SK-N-SH (cell line): ENCODE measurements around the gene MSL1. TPM values are rescaled to one million over a fixed set of nuclear protein-coding genes. Genes with fewer than 3 reads are reported as not detected.

Experiments used
- CTCF ChIA-PET: fragments of 300-600, 350-600 bp; formaldehyde crosslinking; extraction: SDS; loops from one replicate; lab custom pipeline; 2021; lab: Yijun Ruan, JAX
- POLR2A ChIA-PET: fragments of 350-600 bp; sonication (Branson Sonifier 250); formaldehyde crosslinking; extraction: SDS; loops from one replicate; lab custom pipeline; 2020; ENCODE audit warnings: antibody characterized with exemption, inconsistent platforms; lab: Yijun Ruan, JAX
- DNase-seq: peaks from one replicate; pipeline ENCODE4 v3.0.0; 2012
- H2AFZ ChIP-seq: fragments of 200-600 bp; sonication (generic); 2 replicates; pipeline ENCODE4 v1.8.1; 2016; ENCODE audit warnings: antibody characterized with exemption, mild to moderate bottlenecking, low read depth
- H3F3A ChIP-seq: fragments of 200-600 bp; sonication (generic); replicated peaks from 2 replicates; pipeline ENCODE3; 2016; ENCODE audit warnings: antibody characterized with exemption, mild to moderate bottlenecking; ENCODE audit not compliant: insufficient read depth
- H3K27ac ChIP-seq, 2 experiments: fragments of 200-500 bp in 1 of 2; fragments of 200-600 bp in 1 of 2; sonication (Bioruptor generic) in 1 of 2; sonication (generic), shearing (Covaris generic) in 1 of 2; 2 replicates each; pipeline versions ENCODE4 v1.5.1 to v1.6.1; 2014 to 2016; ENCODE audit warnings: low read depth in 2 of 2, inconsistent platforms in 1 of 2, low read length in 1 of 2, mild to moderate bottlenecking in 1 of 2, mixed read lengths in 1 of 2
- H3K27me3 ChIP-seq: fragments of 200-600 bp; sonication (generic), shearing (Covaris generic); 2 replicates; pipeline ENCODE4 v1.6.1; 2016; ENCODE audit warnings: mixed run types; ENCODE audit not compliant: insufficient read depth
- H3K36me3 ChIP-seq, 2 experiments: fragments of 200-500 bp in 1 of 2; fragments of 200-600 bp in 1 of 2; sonication (Bioruptor generic) in 1 of 2; sonication (generic) in 1 of 2; replicated peaks in 1 of 2; 2 replicates each; pipeline versions ENCODE3 to v1.5.1; 2014 to 2016; ENCODE audit warnings: low read length in 1 of 2, mild to moderate bottlenecking in 1 of 2; ENCODE audit not compliant: insufficient read depth in 2 of 2, control insufficient read depth in 1 of 2
- H3K4me1 ChIP-seq, 2 experiments: fragments of 200-500 bp in 1 of 2; fragments of 200-600 bp in 1 of 2; sonication (Bioruptor generic) in 1 of 2; sonication (generic), shearing (Covaris generic) in 1 of 2; 2 replicates each; pipeline versions ENCODE4 v1.5.1 to v1.6.1; 2014 to 2016; ENCODE audit warnings: low read depth in 1 of 2, low read length in 1 of 2, mixed run types in 1 of 2; ENCODE audit not compliant: insufficient read depth in 2 of 2, control insufficient read depth in 1 of 2
- H3K4me2 ChIP-seq: fragments of 200-600 bp; sonication (generic), shearing (Covaris generic); 2 replicates; pipeline ENCODE4 v1.6.1; 2017; ENCODE audit warnings: mixed run types
- H3K4me3 ChIP-seq, 2 experiments: fragments of 200-500 bp in 1 of 2; fragments of 200-600 bp in 1 of 2; sonication (Bioruptor generic) in 1 of 2; sonication (generic), shearing (Covaris generic) in 1 of 2; 2 replicates each; pipeline versions ENCODE4 v1.5.1 to v1.8.1; 2014 to 2016; ENCODE audit warnings: low read depth in 2 of 2, inconsistent platforms in 1 of 2, low read length in 1 of 2, mild to moderate bottlenecking in 1 of 2, mixed read lengths in 1 of 2, moderate library complexity in 1 of 2
- H3K79me2 ChIP-seq: fragments of 200-600 bp; sonication (generic); 2 replicates; pipeline ENCODE4 v1.8.1; 2017; ENCODE audit warnings: mild to moderate bottlenecking; ENCODE audit not compliant: insufficient read depth
- H3K9ac ChIP-seq: fragments of 200-600 bp; sonication (generic); 2 replicates; pipeline ENCODE4 v1.6.1; 2017; ENCODE audit warnings: mixed run types
- H3K9me2 ChIP-seq: fragments of 200-600 bp; sonication (generic); 2 replicates; pipeline ENCODE4 v1.6.1; 2017; ENCODE audit warnings: mixed run types
- H3K9me3 ChIP-seq: fragments of 200-600 bp; sonication (generic); 2 replicates; pipeline ENCODE4 v1.6.1; 2017; ENCODE audit warnings: mixed run types, mild to moderate bottlenecking, moderate library complexity
- H4K20me1 ChIP-seq: fragments of 200-600 bp; sonication (generic); 2 replicates; pipeline ENCODE4 v1.6.1; 2017; ENCODE audit warnings: mild to moderate bottlenecking, mixed run types; ENCODE audit not compliant: insufficient read depth
- ELF1 ChIP-seq: IDR thresholded peaks from 2 replicates; pipeline ENCODE4 v1.4.0; 2012
- EZH2phosphoT487 ChIP-seq: fragments of 200-600 bp; sonication (generic); IDR thresholded peaks from 2 replicates; pipeline ENCODE4 v1.6.1; 2017; ENCODE audit warnings: low read depth, mixed run types, mild to moderate bottlenecking, antibody characterized with exemption, moderate library complexity, borderline replicate concordance
- FOXM1 ChIP-seq: IDR thresholded peaks from 2 replicates; pipeline ENCODE4 v1.4.0; 2012; ENCODE audit warnings: low read depth, mild to moderate bottlenecking
- JUND ChIP-seq: IDR thresholded peaks from 2 replicates; pipeline ENCODE4 v1.4.0; 2012
- MEF2A ChIP-seq: IDR thresholded peaks from 2 replicates; pipeline ENCODE4 v1.4.0; 2012; ENCODE audit warnings: low read depth, borderline replicate concordance
- NRF1 ChIP-seq: IDR thresholded peaks from 2 replicates; pipeline ENCODE4 v1.6.1; 2012; ENCODE audit warnings: low read depth, mild to moderate bottlenecking, low read length
- POLR2AphosphoS5 ChIP-seq: IDR thresholded peaks from 2 replicates; pipeline ENCODE4 v1.6.1; 2012; ENCODE audit warnings: low read depth, low read length
- RFX5 ChIP-seq: IDR thresholded peaks from 2 replicates; pipeline ENCODE4 v1.6.1; 2012; ENCODE audit warnings: mild to moderate bottlenecking, improper control_type of control experiment, low read length
- RXRA ChIP-seq: IDR thresholded peaks from 2 replicates; pipeline ENCODE4 v1.4.0; 2012; ENCODE audit warnings: low read depth, mild to moderate bottlenecking, borderline replicate concordance
- SIN3A ChIP-seq: IDR thresholded peaks from 2 replicates; pipeline ENCODE4 v1.6.1; 2012; ENCODE audit warnings: low read depth, mild to moderate bottlenecking, low read length, moderate library complexity, borderline replicate concordance
- TAF1 ChIP-seq: IDR thresholded peaks from 2 replicates; pipeline ENCODE4 v1.6.1; 2012; ENCODE audit warnings: low read depth, mild to moderate bottlenecking, low read length, moderate library complexity, borderline replicate concordance
- TCF12 ChIP-seq: IDR thresholded peaks from 2 replicates; pipeline ENCODE4 v1.4.0; 2012
- TEAD4 ChIP-seq: IDR thresholded peaks from 2 replicates; pipeline ENCODE4 v1.4.0; 2012; ENCODE audit warnings: mild to moderate bottlenecking, borderline replicate concordance; ENCODE audit not compliant: insufficient read depth
- YY1 ChIP-seq: IDR thresholded peaks from 2 replicates; pipeline ENCODE4 v1.4.0; 2012; ENCODE audit warnings: low read depth, mild to moderate bottlenecking
- WGBS: methylation state at CpG from one replicate; pipeline ENCODE4 v1.1.6; 2017; ENCODE audit warnings: low lambda C conversion rate; 5-methylcytosine and 5-hydroxymethylcytosine counted together
- polyA plus RNA-seq, 3 experiments: library from polyadenylated mRNA; depleted of rRNA; stranded (reverse); fragments of >200 nt; gene quantifications; 2 replicates each; pipeline ENCODE4 v1.2.3, GENCODE V29; 2012
- TF ChIP-seq, protein P1 (sequence below): fragments of 150-350 bp; IDR thresholded peaks from 2 replicates; pipeline ENCODE4 v1.6.1; 2017; ENCODE audit warnings: antibody characterized with exemption, low read length, low read depth, borderline replicate concordance
- TF ChIP-seq, protein P2 (sequence below): IDR thresholded peaks from 2 replicates; pipeline ENCODE4; 2012
- TF ChIP-seq, protein P3 (sequence below): IDR thresholded peaks from 2 replicates; pipeline ENCODE4 v1.4.0; 2012; ENCODE audit warnings: low read depth, borderline replicate concordance

Gene MSL1
- polyA plus RNA-seq, 1 of the 3 experiments (the other 2 are of a cell fraction) = 30.2 TPM

DNA sequence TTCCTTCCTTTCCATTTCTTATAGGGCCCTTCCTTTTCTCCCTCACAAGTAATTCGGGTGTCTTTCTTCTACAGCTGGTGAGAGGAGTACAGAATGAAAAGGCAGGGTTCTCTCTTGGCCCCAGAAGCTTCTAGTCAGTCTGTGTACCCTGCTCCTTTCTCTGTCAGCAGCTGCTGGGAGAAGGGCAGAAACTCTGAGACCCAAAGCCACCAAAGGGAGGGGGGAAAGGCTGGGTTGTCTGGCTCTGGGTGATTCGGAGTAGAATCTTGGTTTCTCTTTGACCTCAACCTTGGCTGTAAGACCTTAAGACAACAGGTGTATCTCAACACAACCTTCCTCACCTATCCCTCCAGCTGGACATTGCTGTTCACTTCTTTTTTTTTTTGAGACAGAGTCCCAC is 18.1 kb upstream of the MSL1 start:
- no peak for DNase-seq
- no peak overlapping the region for H2AFZ ChIP-seq
- ChIA-PET POLR2A (no interaction called here), CTCF (interaction anchor here (0.7 to 12.5 kb wide), 6 partner anchors 8 to 90 kb away, joined by 3 to 98 read pairs (median 7); no protein-coding TSS in a partner anchor)
- TF ChIP-seq, protein P1, sequence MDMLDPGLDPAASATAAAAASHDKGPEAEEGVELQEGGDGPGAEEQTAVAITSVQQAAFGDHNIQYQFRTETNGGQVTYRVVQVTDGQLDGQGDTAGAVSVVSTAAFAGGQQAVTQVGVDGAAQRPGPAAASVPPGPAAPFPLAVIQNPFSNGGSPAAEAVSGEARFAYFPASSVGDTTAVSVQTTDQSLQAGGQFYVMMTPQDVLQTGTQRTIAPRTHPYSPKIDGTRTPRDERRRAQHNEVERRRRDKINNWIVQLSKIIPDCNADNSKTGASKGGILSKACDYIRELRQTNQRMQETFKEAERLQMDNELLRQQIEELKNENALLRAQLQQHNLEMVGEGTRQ = no peak
- TF ChIP-seq MEF2A = no peak
- TF ChIP-seq TAF1 = no peak
- no peak for TF ChIP-seq JUND
- no peak for TF ChIP-seq ELF1
- H3K79me2 ChIP-seq = peaks cover 12% of the 10 kb centered on the region
- no peak overlapping the region for H3K4me3 ChIP-seq
- no peaks in the 10 kb centered on the region for H3K27me3 ChIP-seq
- H3K27ac ChIP-seq = no peak overlapping the region
- H4K20me1 ChIP-seq = no peaks in the 10 kb centered on the region
- H3F3A ChIP-seq = peaks cover 3% of the 10 kb centered on the region
- H3K4me1 ChIP-seq = peaks cover 6 to 19% of the 10 kb centered on the region in 2 experiments; a peak in 1 of 4 replicates
- no peaks in the 10 kb centered on the region for H3K36me3 ChIP-seq
- H3K9ac ChIP-seq = no peak overlapping the region
- no peaks in the 10 kb centered on the region for H3K9me3 ChIP-seq
- H3K9me2 ChIP-seq = no peaks in the 10 kb centered on the region
- no peak overlapping the region for H3K4me2 ChIP-seq
- 85% methylated on average over 2 of the region's 2 CpGs for WGBS

DNA sequence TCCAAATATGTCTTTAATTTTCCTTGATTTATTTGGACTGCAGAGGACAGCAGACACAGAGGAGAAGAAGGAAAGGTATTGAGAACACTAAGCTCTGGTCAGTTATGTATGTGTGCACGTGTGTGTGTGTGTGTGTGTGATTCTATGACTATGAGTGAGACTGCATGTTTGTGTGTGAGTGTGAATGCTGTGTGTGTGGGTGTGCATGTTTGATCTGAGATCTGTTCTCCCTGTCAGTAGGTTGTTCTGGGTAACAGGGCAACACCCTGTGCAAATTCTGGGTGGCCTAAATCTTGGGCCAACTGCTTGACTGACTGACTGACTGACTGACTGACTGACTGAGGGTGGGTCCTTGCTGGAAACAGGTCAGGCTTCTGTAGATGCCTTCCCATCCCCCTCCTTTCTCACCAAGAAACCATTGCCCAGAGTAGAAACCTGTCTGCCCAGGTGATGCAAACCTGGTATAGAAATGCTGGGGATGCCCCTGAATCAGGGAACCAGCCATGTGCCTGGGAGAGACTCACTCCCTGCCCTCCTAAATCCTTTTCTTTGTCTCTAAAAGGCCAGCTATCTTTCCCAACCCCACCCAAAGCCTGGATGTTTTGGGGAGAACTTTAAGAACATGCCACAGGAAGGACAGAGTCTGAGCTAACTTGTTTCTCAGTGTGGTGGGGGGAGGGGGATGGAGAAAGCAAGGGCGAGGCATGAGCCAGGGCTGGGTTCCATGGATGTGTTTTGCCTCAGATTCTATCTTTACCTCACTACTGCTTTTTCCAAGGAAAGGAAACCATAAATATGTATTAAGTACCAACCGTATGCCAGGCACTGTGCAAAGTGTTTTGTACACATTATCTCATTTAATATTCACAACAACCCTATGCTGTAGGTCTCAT is 16.9 kb upstream of the MSL1 start:
- Histone ChIP-seq H4K20me1 (no peaks in the 10 kb centered on the region), H3K9me2 (no peaks in the 10 kb centered on the region), H2AFZ (no peak overlapping the region), H3K27me3 (no peaks in the 10 kb centered on the region), H3K79me2 (peaks cover 5% of the 10 kb centered on the region), H3K4me2 (no peak overlapping the region), H3K4me3 (no peak overlapping the region), H3K27ac (no peak overlapping the region), H3K9me3 (no peaks in the 10 kb centered on the region), H3K4me1 (peaks cover 6 to 13% of the 10 kb centered on the region in 2 experiments; a peak in 2 of 4 replicates), H3F3A (peaks cover 5% of the 10 kb centered on the region), H3K9ac (no peak overlapping the region), H3K36me3 (no peaks in the 10 kb centered on the region)
- 83% methylated on average over 3 of the region's 3 CpGs for WGBS
- TF ChIP-seq POLR2AphosphoS5 (no peak), RFX5 (no peak), NRF1 (no peak), EZH2phosphoT487 (no peak), TCF12 (no peak), MEF2A (no peak), RXRA (no peak), TEAD4 (no peak), YY1 (no peak), JUND (no peak), FOXM1 (no peak), SIN3A (no peak)
- TF ChIP-seq, protein P2, sequence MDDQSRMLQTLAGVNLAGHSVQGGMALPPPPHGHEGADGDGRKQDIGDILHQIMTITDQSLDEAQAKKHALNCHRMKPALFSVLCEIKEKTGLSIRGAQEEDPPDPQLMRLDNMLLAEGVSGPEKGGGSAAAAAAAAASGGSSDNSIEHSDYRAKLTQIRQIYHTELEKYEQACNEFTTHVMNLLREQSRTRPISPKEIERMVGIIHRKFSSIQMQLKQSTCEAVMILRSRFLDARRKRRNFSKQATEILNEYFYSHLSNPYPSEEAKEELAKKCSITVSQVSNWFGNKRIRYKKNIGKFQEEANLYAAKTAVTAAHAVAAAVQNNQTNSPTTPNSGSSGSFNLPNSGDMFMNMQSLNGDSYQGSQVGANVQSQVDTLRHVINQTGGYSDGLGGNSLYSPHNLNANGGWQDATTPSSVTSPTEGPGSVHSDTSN = no peak
- TF ChIP-seq, protein P3, sequence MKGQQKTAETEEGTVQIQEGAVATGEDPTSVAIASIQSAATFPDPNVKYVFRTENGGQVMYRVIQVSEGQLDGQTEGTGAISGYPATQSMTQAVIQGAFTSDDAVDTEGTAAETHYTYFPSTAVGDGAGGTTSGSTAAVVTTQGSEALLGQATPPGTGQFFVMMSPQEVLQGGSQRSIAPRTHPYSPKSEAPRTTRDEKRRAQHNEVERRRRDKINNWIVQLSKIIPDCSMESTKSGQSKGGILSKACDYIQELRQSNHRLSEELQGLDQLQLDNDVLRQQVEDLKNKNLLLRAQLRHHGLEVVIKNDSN = no peak
- ChIA-PET CTCF (interaction anchor here (0.7 to 1.4 kb wide), 2 partner anchors 9 to 68 kb away, joined by 3 to 4 read pairs; no protein-coding TSS in a partner anchor), POLR2A (no interaction called here)
- no peak for DNase-seq
